Fibroblast of lung (primary cell): Measurements from ENCODE around the gene CXCR1. TPM values are rescaled to one million over a fixed set of nuclear protein-coding genes. Genes with fewer than 3 reads are reported as not detected.
"Not testable (repeated sequence)": the region's sequence is repeated elsewhere in the genome, so short reads cannot be mapped to it uniquely, and the experiment has no call there.

Experiments
- DNase-seq, 2 donors: peaks; one replicate each; pipeline versions ENCODE4 v3.0.0 to v3.0.0-alpha.2; 2010; ENCODE audit warnings: low read depth in 2 of 2
- H2AFZ ChIP-seq: 2 replicates; pipeline ENCODE4 v1.5.1; 2012; ENCODE audit warnings: low read length, control low read depth, inconsistent platforms
- H3K27ac ChIP-seq: 2 replicates; pipeline ENCODE4 v1.5.1; 2011; ENCODE audit warnings: low read length, control low read depth; ENCODE audit not compliant: insufficient read depth
- H3K27me3 ChIP-seq: 2 replicates; pipeline ENCODE4 v1.5.1; 2011; ENCODE audit warnings: mild to moderate bottlenecking, low read length; ENCODE audit not compliant: control insufficient read depth, insufficient read depth
- H3K36me3 ChIP-seq: 2 replicates; pipeline ENCODE4 v1.5.1; 2011; ENCODE audit warnings: low read length; ENCODE audit not compliant: control insufficient read depth, insufficient read depth
- H3K4me1 ChIP-seq: 2 replicates; pipeline ENCODE4 v1.5.1; 2011; ENCODE audit warnings: low read length; ENCODE audit not compliant: control insufficient read depth, insufficient read depth; ENCODE audit errors: extremely low read depth
- H3K4me2 ChIP-seq: 2 replicates; pipeline ENCODE4 v1.5.1; 2011; ENCODE audit warnings: low read length, control low read depth; ENCODE audit not compliant: insufficient read depth; ENCODE audit errors: extremely low read depth
- H3K4me3 ChIP-seq, 4 experiments: fragments of 200-600 bp in 1 of 4; sonication (generic) in 1 of 4; replicated peaks in 1 of 4; 2 replicates each; pipeline ENCODE4 v1.5.1; 2011 to 2016; ENCODE audit warnings: low read length in 4 of 4, low read depth in 3 of 4, mild to moderate bottlenecking in 3 of 4, control low read depth in 2 of 4, inconsistent platforms in 1 of 4, mixed read lengths in 1 of 4; ENCODE audit not compliant: insufficient read depth in 1 of 4; ENCODE audit errors: control extremely low read depth in 1 of 4
- H3K79me2 ChIP-seq: 2 replicates; pipeline ENCODE4 v1.5.1; 2012; ENCODE audit warnings: mild to moderate bottlenecking, low read length, inconsistent platforms; ENCODE audit not compliant: control insufficient read depth, insufficient read depth
- H3K9ac ChIP-seq: 2 replicates; pipeline ENCODE4 v1.5.1; 2011; ENCODE audit warnings: mild to moderate bottlenecking, low read length, control low read depth; ENCODE audit not compliant: insufficient read depth
- H3K9me3 ChIP-seq: 2 replicates; pipeline ENCODE4 v1.5.1; 2012; ENCODE audit warnings: low read depth, low read length; ENCODE audit not compliant: control insufficient read depth, insufficient read depth
- H4K20me1 ChIP-seq: 2 replicates; pipeline ENCODE4 v1.5.1; 2011; ENCODE audit warnings: low read length; ENCODE audit not compliant: control insufficient read depth, insufficient read depth; ENCODE audit errors: extremely low read depth
- EZH2 ChIP-seq: IDR thresholded peaks from 2 replicates; pipeline ENCODE4 v1.5.1; 2012; ENCODE audit warnings: low read length, control low read depth, mild to moderate bottlenecking; ENCODE audit errors: missing control alignments
- polyA plus RNA-seq, 2 donors: library from polyadenylated mRNA; depleted of rRNA in 1 of 2; stranded (reverse) in 1 of 2; unstranded in 1 of 2; fragments of >200 nt; gene quantifications; 2 replicates each; pipeline ENCODE4 v1.2.1, GENCODE V29; 2011 to 2012; ENCODE audit warnings: missing spikeins in 1 of 2
- total RNA-seq: library from RNA; depleted of rRNA; stranded (reverse); fragments of >200 nt; gene quantifications from 2 replicates; pipeline ENCODE4 v1.2.1, GENCODE V29; 2014
- TF ChIP-seq, protein P1 (sequence below), 2 donors: IDR thresholded peaks in 1 of 2; conservative IDR thresholded peaks in 1 of 2; 1 replicate in 1 of 2; 2 replicates in 1 of 2; pipeline ENCODE4 v1.5.1; 2011 to 2012; ENCODE audit warnings: low read length in 2 of 2, control low read depth in 1 of 2, inconsistent platforms in 1 of 2, low read depth in 1 of 2, mild to moderate bottlenecking in 1 of 2

CXCR1 gene
- total and polyA plus RNA-seq, 2 donors (not counting 1 experiment from before 2014, with no cell fraction given) = not detected

DNA sequence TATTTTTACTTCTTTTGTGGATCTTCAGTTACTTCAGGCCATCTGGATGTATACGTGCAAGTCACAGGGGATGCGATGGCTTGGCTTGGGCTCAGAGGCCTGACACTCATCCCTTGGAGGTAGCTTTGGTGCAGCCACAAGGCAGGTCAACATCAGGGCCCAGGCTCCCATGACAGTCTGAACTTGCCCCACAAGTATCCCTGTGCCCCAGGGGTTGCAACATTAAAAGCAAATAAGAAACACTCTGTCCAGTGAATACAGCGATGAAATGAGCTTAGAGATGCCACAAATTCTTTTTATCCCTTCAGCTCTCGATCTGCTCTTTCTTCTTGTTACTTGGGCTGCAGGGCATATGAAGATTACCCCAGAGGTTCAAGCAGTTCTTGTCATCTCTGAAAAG is 13.0 kb upstream of the CXCR1 start:
- TF ChIP-seq, protein P1, sequence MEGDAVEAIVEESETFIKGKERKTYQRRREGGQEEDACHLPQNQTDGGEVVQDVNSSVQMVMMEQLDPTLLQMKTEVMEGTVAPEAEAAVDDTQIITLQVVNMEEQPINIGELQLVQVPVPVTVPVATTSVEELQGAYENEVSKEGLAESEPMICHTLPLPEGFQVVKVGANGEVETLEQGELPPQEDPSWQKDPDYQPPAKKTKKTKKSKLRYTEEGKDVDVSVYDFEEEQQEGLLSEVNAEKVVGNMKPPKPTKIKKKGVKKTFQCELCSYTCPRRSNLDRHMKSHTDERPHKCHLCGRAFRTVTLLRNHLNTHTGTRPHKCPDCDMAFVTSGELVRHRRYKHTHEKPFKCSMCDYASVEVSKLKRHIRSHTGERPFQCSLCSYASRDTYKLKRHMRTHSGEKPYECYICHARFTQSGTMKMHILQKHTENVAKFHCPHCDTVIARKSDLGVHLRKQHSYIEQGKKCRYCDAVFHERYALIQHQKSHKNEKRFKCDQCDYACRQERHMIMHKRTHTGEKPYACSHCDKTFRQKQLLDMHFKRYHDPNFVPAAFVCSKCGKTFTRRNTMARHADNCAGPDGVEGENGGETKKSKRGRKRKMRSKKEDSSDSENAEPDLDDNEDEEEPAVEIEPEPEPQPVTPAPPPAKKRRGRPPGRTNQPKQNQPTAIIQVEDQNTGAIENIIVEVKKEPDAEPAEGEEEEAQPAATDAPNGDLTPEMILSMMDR (conservative IDR thresholded peaks at IDR 0.05 in 1 of 2, IDR thresholded peaks at IDR 0.05 in 1 of 2; ENCODE audit: low read depth in 1 of 2, low read length in 2 of 2) = no peak
- no peaks in the 10 kb centered on the region for H4K20me1 ChIP-seq
- no peak for DNase-seq
- H3K9ac ChIP-seq = no peak overlapping the region
- H3K79me2 ChIP-seq = no peaks in the 10 kb centered on the region
- peaks cover 14% of the 10 kb centered on the region for H3K27me3 ChIP-seq
- H3K9me3 ChIP-seq = no peaks in the 10 kb centered on the region
- no peak overlapping the region for H3K4me3 ChIP-seq
- no peak overlapping the region for H3K4me2 ChIP-seq
- H3K4me1 ChIP-seq = no peaks in the 10 kb centered on the region
- no peaks in the 10 kb centered on the region for H3K36me3 ChIP-seq
- no peak overlapping the region for H2AFZ ChIP-seq
- H3K27ac ChIP-seq = no peak overlapping the region

DNA sequence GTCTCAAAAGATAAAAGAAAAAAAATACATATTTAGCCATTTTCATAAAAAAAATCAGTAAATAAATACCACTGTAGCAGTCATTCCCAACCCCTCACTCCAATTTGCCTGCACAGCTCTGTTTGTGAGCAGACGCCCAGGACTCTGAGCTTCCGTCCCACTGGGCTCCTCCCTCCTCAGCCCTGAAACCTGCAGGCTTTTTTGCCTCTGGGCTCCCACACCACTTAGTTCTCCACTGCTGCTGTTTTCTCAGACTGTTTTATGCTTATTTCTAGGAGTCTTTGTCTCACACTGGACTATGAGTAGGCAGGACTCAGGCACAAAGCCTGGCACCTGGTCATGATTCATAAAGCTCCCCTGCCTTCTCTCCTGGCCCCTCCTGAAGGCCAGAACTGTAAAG is 6.1 kb upstream of the CXCR1 start:
- no peak overlapping the region for H2AFZ ChIP-seq
- no peak overlapping the region for H3K4me2 ChIP-seq
- no peak overlapping the region for H3K9ac ChIP-seq
- TF ChIP-seq EZH2 = no peak
- TF ChIP-seq, protein P1 (conservative IDR thresholded peaks at IDR 0.05 in 1 of 2, IDR thresholded peaks at IDR 0.05 in 1 of 2; ENCODE audit: low read depth in 1 of 2, low read length in 2 of 2) = no peak
- H3K4me1 ChIP-seq = no peaks in the 10 kb centered on the region
- no peak overlapping the region for H3K27ac ChIP-seq
- H3K4me3 ChIP-seq = no peak overlapping the region
- no peaks in the 10 kb centered on the region for H3K9me3 ChIP-seq
- H3K36me3 ChIP-seq = no peaks in the 10 kb centered on the region
- DNase-seq = no peak
- H3K79me2 ChIP-seq = no peaks in the 10 kb centered on the region
- peaks cover 2% of the 10 kb centered on the region for H3K27me3 ChIP-seq
- no peaks in the 10 kb centered on the region for H4K20me1 ChIP-seq

DNA sequence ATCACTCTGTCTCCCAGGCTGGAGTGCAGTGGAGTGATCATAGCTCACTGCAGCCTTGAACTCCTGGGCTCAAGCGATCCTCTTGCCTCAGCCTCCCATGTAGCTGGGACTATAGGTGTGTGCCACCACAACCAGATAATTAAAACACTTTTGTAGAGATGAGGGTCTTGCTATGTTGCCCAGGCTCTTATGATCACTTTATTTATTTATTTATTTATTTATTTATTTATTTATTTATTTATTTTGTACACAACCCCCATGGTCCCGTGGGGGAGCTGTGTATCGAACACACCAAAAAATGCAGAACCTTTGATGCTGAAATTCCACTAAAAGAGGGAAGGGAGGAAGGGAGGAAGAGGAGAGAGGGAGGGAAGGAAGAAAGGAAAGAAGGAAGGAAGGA is 5.0 kb upstream of the CXCR1 start:
- H2AFZ ChIP-seq, H3K4me1 ChIP-seq, H3K9ac ChIP-seq, H4K20me1 ChIP-seq, H3K27me3 ChIP-seq, DNase-seq, H3K36me3 ChIP-seq, H3K79me2 ChIP-seq, H3K4me3 ChIP-seq, H3K4me2 ChIP-seq, H3K27ac ChIP-seq, H3K9me3 ChIP-seq: not testable (repeated sequence)
